Aorta (tissue), 5 donors: ENCODE measurements around the gene NAALADL2. TPM values are rescaled to one million over a fixed set of nuclear protein-coding genes. Genes with fewer than 3 reads are reported as not detected.
A peak's percentile ranks its signal among the peaks of the same experiment; 100 is the strongest.

ENCODE experiments used
- ATAC-seq: fragments of 200-7000 bp; cut with Tn5 transposase; one replicate; pipeline ENCODE4 v1.9.1; 2022; ENCODE audit warnings: moderate library complexity; ENCODE audit not compliant: low FRiP score
- DNase-seq, 2 donors: peaks; one replicate each; pipeline ENCODE4 v3.0.0-alpha.2; 2020
- H3K27ac ChIP-seq, 2 donors: one replicate each; pipeline ENCODE4 v1.5.1; 2013; ENCODE audit warnings: low read length in 2 of 2, mild to moderate bottlenecking in 2 of 2, moderate library complexity in 2 of 2, control low read depth in 1 of 2, inconsistent platforms in 1 of 2, low read depth in 1 of 2
- H3K27me3 ChIP-seq, 2 donors: one replicate each; pipeline ENCODE4 v1.6.1; 2013; ENCODE audit warnings: control low read depth in 1 of 2, low read length in 1 of 2, mild to moderate bottlenecking in 1 of 2, moderate library complexity in 1 of 2; ENCODE audit not compliant: insufficient read depth in 2 of 2, control insufficient read depth in 1 of 2
- H3K36me3 ChIP-seq, 2 donors: one replicate each; pipeline ENCODE4 v1.6.1; 2013; ENCODE audit warnings: control low read depth in 1 of 2, low read length in 1 of 2, mild to moderate bottlenecking in 1 of 2; ENCODE audit not compliant: insufficient read depth in 2 of 2, control insufficient read depth in 1 of 2
- H3K4me1 ChIP-seq, 2 donors: one replicate each; pipeline ENCODE4 v1.6.1; 2013; ENCODE audit warnings: low read length in 2 of 2, control low read depth in 1 of 2, mild to moderate bottlenecking in 1 of 2, moderate library complexity in 1 of 2; ENCODE audit not compliant: insufficient read depth in 2 of 2, control insufficient read depth in 1 of 2
- H3K4me3 ChIP-seq, 2 donors: one replicate each; pipeline ENCODE4 v1.5.1; 2013; ENCODE audit warnings: low read length in 2 of 2, control low read depth in 1 of 2, mild to moderate bottlenecking in 1 of 2
- H3K9me3 ChIP-seq: one replicate; pipeline ENCODE4 v1.6.1; 2013; ENCODE audit warnings: mild to moderate bottlenecking, low read length; ENCODE audit not compliant: control insufficient read depth
- WGBS, 2 donors: extraction: QIAGEN DNeasy Blood & Tissue Kit; methylation state at CpG; one replicate each; pipeline ENCODE4 v1.1.7; 2013; 5-methylcytosine and 5-hydroxymethylcytosine counted together
- intact Hi-C, 2 donors: fragments of 100-400 bp; cut with DNase I; formaldehyde crosslinking; loops; one replicate each; pipeline versions ENCODE4 v1.14.2 to v1.15.0; 2022
- polyA plus RNA-seq, 2 donors: library from polyadenylated mRNA; stranded (reverse); fragments of 200-250 nt; gene quantifications; one replicate each; pipeline ENCODE4 v1.2.3, GENCODE V29; 2013
- total RNA-seq, 2 donors: library from RNA; stranded (reverse); fragmentation: NEBNext Ultra II Directional; extraction: Animal tissue kit (Norgen Biotek cat#: 25700); gene quantifications; one replicate each; pipeline ENCODE4 v1.2.1, GENCODE V29; 2021
- donor health status: healthy with polysubstance abuse.
- donor health status: Bipolar disorder and iron deficiency.
- donor health status: DM: no; HTN: no; CAD: no.
- donor health status: DM: no; HTN: no; CAD: no.
- donor health status: DM: yes; HTN: yes; CAD: no.

Gene NAALADL2
- total and polyA plus RNA-seq, 4 donors = 4.3 to 29.8 (median 11.9) TPM

GRCh38 chr3:175383813-175384212, 524.7 kb downstream of the NAALADL2 start:
- Histone ChIP-seq H3K27me3 (no peaks in the 10 kb centered on the region), H3K9me3 (no peaks in the 10 kb centered on the region), H3K27ac (no peak overlapping the region), H3K4me3 (no peak overlapping the region), H3K4me1 (no peaks in the 10 kb centered on the region), H3K36me3 (no peaks in the 10 kb centered on the region)
- no peak for DNase-seq
- WGBS, 2 donors = 30 to 35% methylated on average over 3 of the region's 3 CpGs
- ATAC-seq = peak; percentile 63
- intact Hi-C loops = no loop called here

GRCh38 chr3:175384569-175384968, 525.4 kb downstream of the NAALADL2 start:
- H3K36me3 ChIP-seq = no peaks in the 10 kb centered on the region
- no peak overlapping the region for H3K27ac ChIP-seq
- no peaks in the 10 kb centered on the region for H3K9me3 ChIP-seq
- no peak overlapping the region for H3K4me3 ChIP-seq
- ATAC-seq = no peak
- H3K4me1 ChIP-seq = no peaks in the 10 kb centered on the region
- DNase-seq = no peak
- intact Hi-C loops = no loop called here
- H3K27me3 ChIP-seq = no peaks in the 10 kb centered on the region

GRCh38 chr3:175386630-175387029, 527.5 kb downstream of the NAALADL2 start:
- no peak for ATAC-seq
- Histone ChIP-seq H3K27me3 (no peaks in the 10 kb centered on the region), H3K36me3 (no peaks in the 10 kb centered on the region), H3K27ac (no peak overlapping the region), H3K4me1 (no peaks in the 10 kb centered on the region), H3K4me3 (no peak overlapping the region), H3K9me3 (no peaks in the 10 kb centered on the region)
- WGBS, 2 donors = 59 to 77% methylated on average over 3 of the region's 3 CpGs
- intact Hi-C loops = no loop called here
- DNase-seq = no peak

GRCh38 chr3:175389560-175389959, 530.4 kb downstream of the NAALADL2 start:
- no peak overlapping the region for H3K4me3 ChIP-seq
- H3K27ac ChIP-seq = no peak overlapping the region
- 98 to 100% methylated on average over 1 of the region's 1 CpG for WGBS, 2 donors
- DNase-seq (no peak), ATAC-seq (no peak)
- H3K4me1 ChIP-seq = no peaks in the 10 kb centered on the region
- no peaks in the 10 kb centered on the region for H3K36me3 ChIP-seq
- intact Hi-C loops = no loop called here
- no peaks in the 10 kb centered on the region for H3K27me3 ChIP-seq
- H3K9me3 ChIP-seq = no peaks in the 10 kb centered on the region

- Histone ChIP-seq H3K36me3 (no peaks in the 10 kb centered on the region), H3K27ac (no peak overlapping the region), H3K4me1 (no peaks in the 10 kb centered on the region), H3K4me3 (no peak overlapping the region), H3K9me3 (no peaks in the 10 kb centered on the region), H3K27me3 (no peaks in the 10 kb centered on the region)
- WGBS, 2 donors = 100% methylated on average over 1 of the region's 1 CpG
- intact Hi-C loops = no loop called here
- no peak for DNase-seq
- no peak for ATAC-seq
These were observed 532.5 kb downstream of the NAALADL2 start for GRCh38 chr3:175391601-175392000.

GRCh38 chr3:175392653-175393052, 533.5 kb downstream of the NAALADL2 start:
- H3K27ac ChIP-seq = no peak overlapping the region
- H3K4me3 ChIP-seq = no peak overlapping the region
- DNase-seq (no peak), ATAC-seq (no peak)
- no peaks in the 10 kb centered on the region for H3K36me3 ChIP-seq
- no peaks in the 10 kb centered on the region for H3K4me1 ChIP-seq
- no peaks in the 10 kb centered on the region for H3K9me3 ChIP-seq
- 67 to 87% methylated on average over 4 of the region's 4 CpGs for WGBS, 2 donors
- intact Hi-C loops = no loop called here
- H3K27me3 ChIP-seq = no peaks in the 10 kb centered on the region

GRCh38 chr3:175397372-175397771, 538.2 kb downstream of the NAALADL2 start:
- Histone ChIP-seq H3K27me3 (no peaks in the 10 kb centered on the region), H3K9me3 (no peaks in the 10 kb centered on the region), H3K4me1 (no peaks in the 10 kb centered on the region), H3K36me3 (no peaks in the 10 kb centered on the region), H3K27ac (no peak overlapping the region), H3K4me3 (no peak overlapping the region)
- peak; percentile 22 for ATAC-seq
- 81 to 86% methylated on average over 3 of the region's 3 CpGs for WGBS, 2 donors
- DNase-seq = no peak
- intact Hi-C loops = no loop called here

- DNase-seq (no peak), ATAC-seq (no peak)
- Histone ChIP-seq H3K4me1 (no peaks in the 10 kb centered on the region), H3K36me3 (no peaks in the 10 kb centered on the region), H3K27me3 (no peaks in the 10 kb centered on the region), H3K4me3 (no peak overlapping the region), H3K27ac (no peak overlapping the region), H3K9me3 (no peaks in the 10 kb centered on the region)
- WGBS, 2 donors = 84 to 86% methylated on average over 4 of the region's 4 CpGs
- intact Hi-C loops = no loop called here
These were observed 539.5 kb downstream of the NAALADL2 start for GRCh38 chr3:175398676-175399075.

GRCh38 chr3:175399156-175399840, 540.2 kb downstream of the NAALADL2 start:
- Histone ChIP-seq H3K27ac (no peak overlapping the region), H3K36me3 (no peaks in the 10 kb centered on the region), H3K9me3 (no peaks in the 10 kb centered on the region), H3K4me3 (no peak overlapping the region), H3K4me1 (no peaks in the 10 kb centered on the region), H3K27me3 (no peaks in the 10 kb centered on the region)
- whole genome bisulfite sequencing, 2 donors = 66% methylated on average over 5 of the region's 5 CpGs
- intact Hi-C loops = no loop called here
- no peak for ATAC-seq
- DNase-seq = no peak
